ENCODE results near the gene ZNF595. TPM values are rescaled to one million over a fixed set of nuclear protein-coding genes. Genes with fewer than 3 reads are reported as not detected.
"Not testable (repeated sequence)": the region's sequence is repeated elsewhere in the genome, so short reads cannot be mapped to it uniquely, and the experiment has no call there.

Gene ZNF595
- total and polyA plus RNA-seq, 2 experiments from 2014 or later = 5.8 to 8.3 TPM

- peaks cover 40% of the 10 kb centered on the region for H3K9me3 ChIP-seq (ENCODE audit: low read depth)
- in situ Hi-C loops (cut with MboI) = no loop called here
- peaks cover 90% of the 10 kb centered on the region for H3K36me3 ChIP-seq (ENCODE audit: low read depth)
- DNase-seq = no peak
- H3K4me3 ChIP-seq = no peak overlapping the region
- peaks cover 14% of the 10 kb centered on the region; the same call in 1 of the 2 replicates for H3F3A ChIP-seq (ENCODE audit: insufficient read depth)
- no peaks in the 10 kb centered on the region for H3K27me3 ChIP-seq (replicated peaks; ENCODE audit: insufficient read depth)
- no peak overlapping the region for H2AFZ ChIP-seq
- H3K4me2 ChIP-seq (ENCODE audit: unreplicated experiment) = no peak overlapping the region
- peaks cover 5% of the 10 kb centered on the region; the same call in 1 of the 2 replicates for H3K79me2 ChIP-seq (ENCODE audit: insufficient read depth)
- H3K4me1 ChIP-seq (ENCODE audit: insufficient read depth) = no peaks in the 10 kb centered on the region
- H3K9me2 ChIP-seq (ENCODE audit: insufficient read depth) = no peaks in the 10 kb centered on the region
- WGBS, 2 experiments (ENCODE audit: low coverage in 1 of 2, low lambda C conversion rate in 2 of 2, missing lambda C conversion rate in 2 of 2) = 92 to 93% methylated on average over 3 of the region's 3 CpGs
- no peak overlapping the region for H3K9ac ChIP-seq
- no peaks in the 10 kb centered on the region for H4K20me1 ChIP-seq (ENCODE audit: insufficient read depth)
- no peak for TF ChIP-seq EZH2 (IDR thresholded peaks at IDR 0.05; ENCODE audit: insufficient read depth, poor library complexity, severe bottlenecking)
- no peak for TF ChIP-seq EZH2phosphoT487 (IDR thresholded peaks at IDR 0.05; ENCODE audit: insufficient read depth, low read depth)
- H3K27ac ChIP-seq = no peak overlapping the region
Measured at GRCh38 chr4:85951-86350, 32.8 kb downstream of the ZNF595 start.

GRCh38 chr4:86559-87324 is 33.6 kb downstream of the ZNF595 start:
- H3K27ac ChIP-seq; H3K27me3 ChIP-seq (replicated peaks; ENCODE audit: insufficient read depth); H3K9ac ChIP-seq; H3K4me3 ChIP-seq; H3K4me2 ChIP-seq (ENCODE audit: unreplicated experiment); H4K20me1 ChIP-seq (ENCODE audit: insufficient read depth); H2AFZ ChIP-seq; DNase-seq; in situ Hi-C loops (cut with MboI); H3K79me2 ChIP-seq (ENCODE audit: insufficient read depth); H3K4me1 ChIP-seq (ENCODE audit: insufficient read depth); H3K9me2 ChIP-seq (ENCODE audit: insufficient read depth): not testable (repeated sequence)
- Histone ChIP-seq H3K9me3 (ENCODE audit: low read depth) (peaks cover 47% of the 10 kb centered on the region), H3F3A (ENCODE audit: insufficient read depth) (peaks cover 14% of the 10 kb centered on the region; the same call in 1 of the 2 replicates), H3K36me3 (ENCODE audit: low read depth) (peaks cover 90% of the 10 kb centered on the region)
- 98 to 99% methylated on average over 7 of the region's 7 CpGs for WGBS, 2 experiments (ENCODE audit: low coverage in 1 of 2, low lambda C conversion rate in 2 of 2, missing lambda C conversion rate in 2 of 2)

GRCh38 chr4:98386-98785 is 45.3 kb downstream of the ZNF595 start:
- in situ Hi-C loops (cut with MboI) = no loop called here
- Histone ChIP-seq H4K20me1 (ENCODE audit: insufficient read depth) (no peaks in the 10 kb centered on the region), H3K9me2 (ENCODE audit: insufficient read depth) (no peaks in the 10 kb centered on the region)

GRCh38 chr4:99863-100262 is 46.7 kb downstream of the ZNF595 start:
- no peaks in the 10 kb centered on the region for H3K9me2 ChIP-seq (ENCODE audit: insufficient read depth)
- no peak overlapping the region for H3K4me2 ChIP-seq (ENCODE audit: unreplicated experiment)
- TF ChIP-seq EZH2 (IDR thresholded peaks at IDR 0.05; ENCODE audit: insufficient read depth, poor library complexity, severe bottlenecking) = no peak
- TF ChIP-seq EZH2phosphoT487 (IDR thresholded peaks at IDR 0.05; ENCODE audit: insufficient read depth, low read depth) = no peak
- H3K79me2 ChIP-seq (ENCODE audit: insufficient read depth) = no peaks in the 10 kb centered on the region
- H3K9ac ChIP-seq = no peak overlapping the region
- no peaks in the 10 kb centered on the region for H3K36me3 ChIP-seq (ENCODE audit: low read depth)
- H3K27me3 ChIP-seq (replicated peaks; ENCODE audit: insufficient read depth) = no peaks in the 10 kb centered on the region
- no peak overlapping the region for H3K4me3 ChIP-seq
- peaks cover 3% of the 10 kb centered on the region; the same call in 1 of the 2 replicates for H3F3A ChIP-seq (ENCODE audit: insufficient read depth)
- H3K4me1 ChIP-seq (ENCODE audit: insufficient read depth) = no peaks in the 10 kb centered on the region
- H3K27ac ChIP-seq = no peak overlapping the region
- peaks cover 7% of the 10 kb centered on the region for H3K9me3 ChIP-seq (ENCODE audit: low read depth)
- no peak overlapping the region for H2AFZ ChIP-seq
- WGBS, 2 experiments (ENCODE audit: low coverage in 1 of 2, low lambda C conversion rate in 2 of 2, missing lambda C conversion rate in 2 of 2) = 62 to 65% methylated on average over 5 of the region's 5 CpGs
- no peaks in the 10 kb centered on the region for H4K20me1 ChIP-seq (ENCODE audit: insufficient read depth)
- no peak for DNase-seq
- in situ Hi-C loops (cut with MboI) = no loop called here

More at GRCh38 chr4:98386-98785, 45.3 kb downstream of the ZNF595 start:
- H3K27ac ChIP-seq = no peak overlapping the region
- no peak for TF ChIP-seq EZH2 (IDR thresholded peaks at IDR 0.05; ENCODE audit: insufficient read depth, poor library complexity, severe bottlenecking)
- 0 out of 2 replicates have a peak, but pooled peaks cover 5% of the 10 kb centered on the region for H3K36me3 ChIP-seq (ENCODE audit: low read depth)
- H3K9ac ChIP-seq = no peak overlapping the region
- no peaks in the 10 kb centered on the region for H3K4me1 ChIP-seq (ENCODE audit: insufficient read depth)
- DNase-seq = no peak
- H3K27me3 ChIP-seq (replicated peaks; ENCODE audit: insufficient read depth) = no peaks in the 10 kb centered on the region
- H3F3A ChIP-seq (ENCODE audit: insufficient read depth) = peaks cover 3% of the 10 kb centered on the region; the same call in 1 of the 2 replicates
- H2AFZ ChIP-seq = no peak overlapping the region
- no peak overlapping the region for H3K4me3 ChIP-seq
- WGBS, 2 experiments (ENCODE audit: low coverage in 1 of 2, low lambda C conversion rate in 2 of 2, missing lambda C conversion rate in 2 of 2) = 61 to 96% methylated on average over 1 of the region's 1 CpG
- H3K4me2 ChIP-seq (ENCODE audit: unreplicated experiment) = no peak overlapping the region
- H3K9me3 ChIP-seq (ENCODE audit: low read depth) = peaks cover 13% of the 10 kb centered on the region
- H3K79me2 ChIP-seq (ENCODE audit: insufficient read depth) = no peaks in the 10 kb centered on the region
